CD4-positive, alpha-beta T cell (primary cell): Measurements from ENCODE around the gene AGPAT4. TPM values are rescaled to one million over a fixed set of nuclear protein-coding genes. Genes with fewer than 3 reads are reported as not detected.

Experiments
- ATAC-seq: fragments of 200-7000 bp; cut with Tn5 transposase; one replicate; pipeline ENCODE4 v1.10.0; 2022; ENCODE audit warnings: mild to moderate bottlenecking; ENCODE audit not compliant: poor library complexity
- CTCF ChIA-PET: fragments of 350-600 bp; sonication (Branson Sonifier 250); formaldehyde crosslinking; loops from one replicate; lab custom pipeline; 2021; ENCODE audit warnings: antibody characterized with exemption, inconsistent platforms; lab: Charles Lee
- POLR2A ChIA-PET: fragments of 350-600 bp; sonication (Branson Sonifier 250); formaldehyde crosslinking; loops from one replicate; lab custom pipeline; 2021; ENCODE audit warnings: antibody characterized with exemption, inconsistent platforms; lab: Charles Lee
- DNase-seq, 14 experiments: peaks; one replicate each; pipeline ENCODE4 v3.0.0-alpha.2; 2013 to 2020; ENCODE audit warnings: mixed read lengths in 2 of 14
- H3K27ac ChIP-seq, 2 donors: one replicate each; pipeline versions ENCODE4 v1.5.1 to v1.7.0; 2013; ENCODE audit warnings: low read length in 2 of 2, low read depth in 1 of 2, mild to moderate bottlenecking in 1 of 2
- H3K27me3 ChIP-seq, 2 experiments: 1 replicate in 1 of 2; 2 replicates in 1 of 2; pipeline versions ENCODE4 v1.6.1 to v1.7.0; 2013; ENCODE audit warnings: low read length in 2 of 2, control low read depth in 1 of 2, mild to moderate bottlenecking in 1 of 2, moderate library complexity in 1 of 2; ENCODE audit not compliant: insufficient read depth in 2 of 2, control insufficient read depth in 1 of 2
- H3K36me3 ChIP-seq: one replicate; pipeline ENCODE4 v1.6.1; 2013; ENCODE audit warnings: low read length, control low read depth; ENCODE audit not compliant: insufficient read depth
- H3K4me1 ChIP-seq: one replicate; pipeline ENCODE4 v1.6.1; 2013; ENCODE audit warnings: low read length, control low read depth; ENCODE audit not compliant: insufficient read depth
- H3K4me3 ChIP-seq: one replicate; pipeline ENCODE4 v1.5.1; 2013; ENCODE audit warnings: mild to moderate bottlenecking, low read length, moderate library complexity
- H3K9me3 ChIP-seq, 2 experiments: 1 replicate in 1 of 2; 2 replicates in 1 of 2; pipeline versions ENCODE4 v1.6.1 to v1.7.0; 2013; ENCODE audit warnings: low read length in 2 of 2, mild to moderate bottlenecking in 2 of 2, control low read depth in 1 of 2, moderate library complexity in 1 of 2; ENCODE audit not compliant: control insufficient read depth in 1 of 2, insufficient read depth in 1 of 2
- H3K27ac Mint-ChIP-seq: one replicate; pipeline ENCODE4 v1.8.0; 2020; ENCODE audit warnings: mixed read lengths
- H3K27me3 Mint-ChIP-seq: one replicate; pipeline ENCODE4 v1.8.0; 2021; ENCODE audit warnings: mixed read lengths
- H3K36me3 Mint-ChIP-seq: one replicate; pipeline ENCODE4 v1.8.0; 2021; ENCODE audit warnings: low read depth, mixed read lengths
- H3K4me1 Mint-ChIP-seq: one replicate; pipeline ENCODE4 v1.8.0; 2021; ENCODE audit warnings: low read depth, mixed read lengths
- H3K4me3 Mint-ChIP-seq: one replicate; pipeline ENCODE4 v1.8.0; 2020; ENCODE audit warnings: mild to moderate bottlenecking, mixed read lengths
- H3K9me3 Mint-ChIP-seq: one replicate; pipeline ENCODE4 v1.8.0; 2020; ENCODE audit warnings: mixed read lengths
- CTCF ChIP-seq: fragments of 200-600 bp; IDR thresholded peaks from one replicate; pipeline ENCODE4 v1.8.0; 2022; ENCODE audit warnings: antibody characterized with exemption, mild to moderate bottlenecking
- intact Hi-C, 2 experiments: fragments of 100-400 bp; cut with DNase I in 1 of 2; cut with micrococcal nuclease in 1 of 2; formaldehyde crosslinking; loops; one replicate each; pipeline versions ENCODE4 v1.15.1 to v1.9.0; 2023 to 2025; cut with DNase I, micrococcal nuclease
- total RNA-seq, 174 experiments: library from RNA in 2 of 174; stranded (reverse) in 2 of 174; gene quantifications; one replicate each; pipeline ENCODE4 v1.2.3 and lab custom pipeline; 2021 to 2026

Gene AGPAT4
- total RNA-seq, 2 experiments from 2014 or later, result 2.8 to 4.8 TPM

DNA sequence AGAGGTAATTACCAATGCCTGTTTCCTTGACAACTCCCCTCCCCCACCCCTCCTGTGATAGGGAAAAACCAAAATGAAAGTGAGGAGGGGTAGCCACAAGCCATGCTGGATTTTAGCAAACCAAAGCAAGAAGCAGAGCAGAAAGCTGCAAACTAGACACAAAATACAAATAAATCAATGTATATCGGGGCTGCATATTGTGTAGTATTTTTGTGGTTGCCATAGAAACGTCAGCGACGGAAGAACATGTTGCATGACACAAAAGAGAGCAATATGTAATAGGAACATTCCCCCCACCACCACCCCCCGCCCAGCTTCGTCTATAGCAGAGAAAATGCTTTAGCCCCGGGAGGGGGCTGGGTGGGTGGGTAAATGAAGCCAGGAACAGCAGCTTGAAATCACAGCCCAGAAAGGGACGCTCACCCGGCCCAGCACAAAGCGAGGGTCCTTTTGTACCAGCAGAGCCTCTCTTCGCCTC lies 548 bp downstream of the AGPAT4 start:
- intact Hi-C loops, result no loop called here
- peaks cover 20% of the 10 kb centered on the region for H3K4me1 Mint-ChIP-seq
- ATAC-seq (peak; percentile 48), DNase-seq (peak in 12 of 14 experiments; percentile 2 to 87 (median 46))
- no peaks in the 10 kb centered on the region for H3K9me3 Mint-ChIP-seq
- H3K4me1 ChIP-seq, result peaks cover 21% of the 10 kb centered on the region
- ChIA-PET CTCF (interaction anchor here (1.2 kb wide), 1 partner anchor 97 kb away, joined by 3 read pairs; no protein-coding TSS in a partner anchor), POLR2A (interaction anchor here (0.6 to 3.3 kb wide), 3 partner anchors 15 to 282 kb away, joined by 3 to 18 read pairs (median 4); partner anchors contain the start of gene MAP3K4)
- peak overlapping the region in 1 of 2 donors; percentile 82 for H3K27ac ChIP-seq
- peaks cover 0 to 7% of the 10 kb centered on the region in 2 experiments for H3K9me3 ChIP-seq
- peak overlapping the region; percentile 91 for H3K4me3 Mint-ChIP-seq
- H3K36me3 Mint-ChIP-seq, result peaks cover 5% of the 10 kb centered on the region
- H3K27me3 ChIP-seq, result no peaks in the 10 kb centered on the region
- no peaks in the 10 kb centered on the region for H3K36me3 ChIP-seq
- peak overlapping the region; percentile 92 for H3K27ac Mint-ChIP-seq
- H3K4me3 ChIP-seq, result peak overlapping the region; percentile 70
- H3K27me3 Mint-ChIP-seq, result no peaks in the 10 kb centered on the region
- no peak for TF ChIP-seq CTCF

DNA sequence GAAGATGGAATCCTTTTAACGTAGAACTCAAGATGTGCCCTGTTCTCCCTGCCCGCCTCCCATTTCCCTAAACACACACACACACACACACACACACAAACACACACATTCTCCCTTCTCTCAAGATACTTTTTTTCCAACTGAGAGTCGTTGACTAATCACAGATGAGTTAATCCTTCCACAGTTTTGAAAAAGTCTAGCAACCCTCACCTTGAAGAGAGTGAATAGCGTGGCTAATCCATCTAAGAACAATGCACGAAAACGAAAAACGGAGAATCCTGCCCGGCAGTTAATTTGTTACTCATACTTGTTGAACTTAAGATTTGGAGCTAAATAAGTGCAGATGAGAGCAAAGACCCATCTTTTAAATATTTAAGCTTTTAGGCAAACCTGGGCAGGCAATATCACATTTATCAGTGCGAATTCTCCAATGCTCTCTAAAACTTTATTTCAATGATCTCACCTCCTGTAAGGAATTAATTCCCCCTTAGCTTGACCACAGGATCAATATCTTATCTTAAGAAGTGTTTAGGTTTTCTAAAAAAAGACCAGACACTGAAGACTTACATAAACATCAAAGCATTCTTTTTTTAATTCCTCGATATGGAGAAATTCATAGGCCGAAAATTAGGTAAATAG lies 1.1 kb downstream of the AGPAT4 start:
- CTCF ChIA-PET, result no interaction called here
- intact Hi-C loops, result no loop called here
- ATAC-seq, result no peak

More for the DNA sequence above, 1.1 kb downstream of the AGPAT4 start:
- H3K27me3 ChIP-seq, result no peaks in the 10 kb centered on the region
- H3K4me3 ChIP-seq, result peak overlapping the region; percentile 70
- H3K36me3 ChIP-seq, result no peaks in the 10 kb centered on the region
- peaks cover 0 to 7% of the 10 kb centered on the region in 2 experiments for H3K9me3 ChIP-seq
- peak overlapping the region in 1 of 2 donors; percentile 82 for H3K27ac ChIP-seq
- H3K27me3 Mint-ChIP-seq, result no peaks in the 10 kb centered on the region
- H3K27ac Mint-ChIP-seq, result peak overlapping the region; percentile 92
- peaks cover 20% of the 10 kb centered on the region for H3K4me1 Mint-ChIP-seq
- peaks cover 6% of the 10 kb centered on the region for H3K36me3 Mint-ChIP-seq
- H3K4me1 ChIP-seq, result peaks cover 21% of the 10 kb centered on the region
- TF ChIP-seq CTCF, result no peak
- peak overlapping the region; percentile 91 for H3K4me3 Mint-ChIP-seq
- H3K9me3 Mint-ChIP-seq, result no peaks in the 10 kb centered on the region
- POLR2A ChIA-PET, result interaction anchor here (0.6 to 3.3 kb wide), 3 partner anchors 15 to 281 kb away, joined by 3 to 18 read pairs (median 3); partner anchors contain the start of gene MAP3K4
- DNase-seq, result no peak
